Kidney glomerular epithelial cell (primary cell): ENCODE results near the gene RAB11B.
A peak's percentile ranks its signal among the peaks of the same experiment; 100 is the strongest.
"Not testable (repeated sequence)": the region's sequence is repeated elsewhere in the genome, so short reads cannot be mapped to it uniquely, and the experiment has no call there.

Experiments used
- DNase-seq: peaks from one replicate; lab custom pipeline; 2025; lab: John Stamatoyannopoulos, UW

RAB11B gene

DNA sequence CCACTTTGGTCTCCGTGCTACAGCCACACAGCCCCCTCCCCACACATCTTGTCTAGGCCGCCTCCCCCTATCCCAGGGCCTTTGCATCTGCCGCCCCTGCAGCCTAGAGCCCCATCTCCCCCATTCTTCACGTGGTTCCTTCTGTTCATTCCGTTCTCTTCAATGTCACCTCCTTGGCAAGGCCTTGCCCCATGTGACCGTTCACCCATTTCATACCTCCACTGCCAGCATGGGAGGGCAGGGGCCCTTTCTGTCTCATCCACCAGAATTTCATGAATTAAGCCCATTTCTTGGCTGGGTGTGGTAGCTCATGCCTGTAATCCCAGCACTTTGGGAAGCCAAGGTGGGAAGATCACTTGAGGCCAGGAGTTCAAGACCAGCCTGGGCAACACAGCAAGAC, 38.9 kb downstream of the RAB11B start:
- DNase-seq: no peak

DNA sequence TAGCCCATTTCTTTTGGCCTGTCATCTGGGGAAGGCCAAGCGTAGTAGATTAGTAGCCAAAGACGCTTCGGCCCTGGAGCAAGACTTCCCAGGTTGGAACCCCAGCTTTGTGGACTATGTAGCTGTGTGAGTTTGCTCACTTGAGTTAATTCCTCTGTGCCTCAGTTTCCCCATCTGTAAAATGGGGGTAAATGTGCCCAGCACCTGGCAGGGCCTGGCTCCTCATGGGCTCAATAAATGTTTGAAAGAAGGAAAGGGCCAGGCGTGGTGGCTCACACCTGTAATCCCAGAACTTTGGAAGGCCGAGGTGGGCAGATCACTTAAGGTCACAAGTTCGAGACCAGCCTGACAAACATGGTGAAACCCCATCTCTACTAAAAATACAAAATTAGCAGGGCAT, 39.7 kb downstream of the RAB11B start:
- no peak for DNase-seq

DNA sequence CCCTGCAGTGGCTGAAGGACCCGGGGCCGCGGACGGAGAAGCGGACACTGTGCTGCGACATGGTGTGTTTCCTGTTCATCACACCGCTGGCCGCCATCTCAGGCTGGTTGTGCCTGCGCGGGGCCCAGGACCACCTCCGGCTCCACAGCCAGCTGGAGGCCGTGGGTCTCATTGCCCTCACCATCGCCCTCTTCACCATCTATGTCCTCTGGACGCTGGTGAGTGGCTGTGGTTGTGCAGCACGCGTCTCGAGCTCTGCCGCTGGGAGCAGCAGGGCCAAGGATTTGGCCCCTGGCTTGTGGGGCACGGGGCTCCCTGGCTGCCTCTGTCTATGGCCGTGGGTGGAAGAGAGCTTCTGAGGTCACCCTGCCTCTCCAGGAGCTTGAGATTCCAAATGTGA, 40.5 kb downstream of the RAB11B start:
- DNase-seq: no peak

DNA sequence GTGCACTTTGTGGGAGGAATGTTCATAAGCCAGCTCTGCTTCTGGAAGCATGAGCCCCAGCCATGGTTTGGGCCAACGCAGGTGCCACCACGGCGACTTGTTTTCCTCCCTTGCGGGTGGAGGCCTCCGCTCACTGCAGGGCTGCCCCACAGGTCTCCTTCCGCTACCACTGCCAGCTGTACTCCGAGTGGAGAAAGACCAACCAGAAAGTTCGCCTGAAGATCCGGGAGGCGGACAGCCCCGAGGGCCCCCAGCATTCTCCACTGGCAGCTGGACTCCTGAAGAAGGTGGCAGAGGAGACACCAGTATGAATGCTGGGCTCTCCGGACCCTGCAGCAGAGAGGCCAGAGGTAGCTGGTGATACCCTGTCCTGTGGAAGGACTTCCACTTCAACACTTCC, 48.1 kb downstream of the RAB11B start:
- no peak for DNase-seq

DNA sequence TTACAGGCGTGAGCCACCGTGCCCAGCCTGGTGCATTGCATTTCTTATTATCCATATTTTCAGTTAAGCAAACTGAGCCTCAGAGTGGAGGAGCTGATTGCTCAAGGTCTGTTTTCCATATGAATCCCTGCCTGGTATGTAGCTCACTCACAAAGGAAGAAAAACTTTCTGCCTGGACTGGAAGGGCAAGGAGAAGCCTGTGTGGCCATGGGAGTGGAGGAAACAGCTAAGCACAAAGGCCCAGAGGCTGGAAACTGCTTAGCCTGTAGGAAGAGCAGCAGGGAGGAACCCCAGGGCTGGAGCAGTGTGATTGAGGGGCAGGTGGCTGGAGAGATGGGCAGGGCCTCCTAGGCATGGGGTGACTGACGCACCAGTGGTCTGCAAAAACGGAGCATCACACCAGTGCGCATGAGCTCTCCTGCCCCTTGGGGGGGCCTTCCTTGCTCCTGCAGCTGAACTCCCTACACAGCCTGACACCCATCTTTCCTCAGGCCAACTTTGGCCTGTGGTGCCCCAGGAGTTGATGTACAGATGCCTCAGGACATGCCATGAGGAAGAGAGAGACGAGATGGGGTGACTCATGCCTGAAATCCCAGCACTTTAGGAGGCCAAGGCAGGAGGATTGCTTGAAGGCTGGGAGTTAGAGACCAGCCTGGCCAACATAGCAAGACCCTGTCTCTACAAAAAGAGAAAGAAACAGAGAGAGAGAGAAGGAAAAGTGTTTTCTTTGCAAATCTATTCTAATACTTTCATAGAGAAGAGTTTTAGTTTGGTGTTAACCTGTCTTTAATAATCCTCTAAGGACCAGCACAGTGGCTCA, 51.8 kb downstream of the RAB11B start:
- DNase-seq: no peak

DNA sequence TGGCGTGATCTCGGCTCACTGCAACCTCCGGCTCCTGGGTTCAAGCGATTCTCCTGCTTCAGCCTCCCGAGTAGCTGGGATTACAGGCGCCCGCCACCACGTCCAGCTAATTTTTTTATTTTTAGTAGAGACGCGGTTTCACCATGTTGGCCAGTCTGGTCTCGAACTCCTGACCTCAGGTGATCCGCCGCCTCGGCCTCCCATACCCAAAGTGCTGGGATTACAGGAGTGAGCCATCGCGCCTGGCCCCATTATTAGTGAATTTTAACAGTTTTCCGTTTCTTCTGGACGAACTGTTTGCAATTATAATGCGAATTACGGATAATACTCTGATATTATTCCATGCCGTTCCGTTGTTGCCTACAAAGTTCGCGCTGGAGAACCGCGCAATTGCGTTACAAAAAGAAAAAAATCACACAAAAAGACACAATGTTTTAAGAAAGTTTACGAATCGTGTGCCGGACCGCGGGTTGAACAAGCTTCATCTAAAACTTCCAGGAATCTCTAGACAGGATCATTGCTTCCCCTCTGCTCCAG, 54.0 kb downstream of the RAB11B start:
- DNase-seq: not testable (repeated sequence)

DNA sequence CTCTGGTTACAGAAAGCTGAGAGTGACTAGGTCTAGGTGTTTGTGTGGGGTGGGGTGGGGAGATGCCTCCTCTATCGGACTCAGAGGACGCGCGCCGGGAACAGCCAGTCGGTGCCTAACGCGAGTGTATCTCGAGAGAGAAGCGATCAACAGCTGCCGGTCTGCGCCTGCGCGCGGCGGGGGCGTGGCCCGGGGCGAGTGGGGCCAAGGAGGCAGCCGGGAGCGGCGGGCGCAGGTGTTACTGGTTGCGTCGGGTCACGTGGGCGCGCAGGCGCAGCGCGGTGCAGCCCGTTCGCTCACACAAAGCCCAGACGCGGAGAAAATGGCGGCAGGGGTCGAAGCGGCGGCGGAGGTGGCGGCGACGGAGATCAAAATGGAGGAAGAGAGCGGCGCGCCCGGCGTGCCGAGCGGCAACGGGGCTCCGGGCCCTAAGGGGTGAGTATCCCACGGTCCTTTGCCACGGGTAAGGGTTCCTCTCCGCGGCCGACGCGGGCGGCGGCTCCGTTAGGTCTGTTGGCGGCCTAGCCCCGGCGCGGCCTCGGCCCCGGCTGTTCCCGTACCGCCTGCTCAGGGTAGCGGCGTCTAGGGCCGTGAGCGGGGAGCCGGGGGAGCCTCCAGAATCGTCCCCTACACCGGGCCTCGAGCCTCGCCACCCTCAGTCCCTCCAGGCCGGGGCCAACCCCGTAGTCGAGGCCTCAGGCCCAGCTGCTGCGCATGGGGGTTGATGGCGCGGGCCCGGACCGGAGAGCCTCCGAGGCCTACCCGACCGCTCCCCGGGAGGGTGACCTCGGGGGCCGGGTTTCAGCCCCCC, 54.7 kb downstream of the RAB11B start, which contains the start of gene HNRNPM:
TSS of gene HNRNPM (plus strand) at position 299 of the 811 bp plus-strand sequence. CDS start at position 323, 24 bp downstream.
- peak; percentile 98 for DNase-seq

DNA sequence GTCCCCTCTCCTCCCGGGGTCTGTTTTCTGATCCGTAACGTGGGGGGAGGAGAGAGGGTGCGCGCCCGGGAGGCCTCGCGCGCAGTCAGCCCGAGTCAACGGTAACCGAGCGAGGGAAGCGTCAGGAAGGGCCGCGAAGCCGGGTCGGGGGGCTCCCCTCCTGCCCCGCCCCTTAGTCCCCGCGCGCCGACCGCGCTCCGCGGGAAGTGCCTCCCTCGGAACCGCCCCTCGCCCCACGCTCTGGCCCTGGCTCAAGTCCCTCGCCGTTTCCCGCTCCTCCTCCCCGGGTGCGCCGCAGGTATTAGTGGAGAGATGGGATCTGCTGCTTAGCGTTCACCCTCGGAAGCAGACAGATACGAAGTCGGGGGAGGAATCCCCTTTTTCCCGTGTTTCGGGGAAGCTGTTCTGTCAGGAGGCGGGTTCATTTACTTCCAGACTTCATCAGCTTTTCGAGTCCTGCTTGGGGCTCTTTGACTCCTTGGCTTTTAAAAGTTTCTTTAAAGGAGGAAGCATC, 55.4 kb downstream of the RAB11B start:
- DNase-seq: no peak

DNA sequence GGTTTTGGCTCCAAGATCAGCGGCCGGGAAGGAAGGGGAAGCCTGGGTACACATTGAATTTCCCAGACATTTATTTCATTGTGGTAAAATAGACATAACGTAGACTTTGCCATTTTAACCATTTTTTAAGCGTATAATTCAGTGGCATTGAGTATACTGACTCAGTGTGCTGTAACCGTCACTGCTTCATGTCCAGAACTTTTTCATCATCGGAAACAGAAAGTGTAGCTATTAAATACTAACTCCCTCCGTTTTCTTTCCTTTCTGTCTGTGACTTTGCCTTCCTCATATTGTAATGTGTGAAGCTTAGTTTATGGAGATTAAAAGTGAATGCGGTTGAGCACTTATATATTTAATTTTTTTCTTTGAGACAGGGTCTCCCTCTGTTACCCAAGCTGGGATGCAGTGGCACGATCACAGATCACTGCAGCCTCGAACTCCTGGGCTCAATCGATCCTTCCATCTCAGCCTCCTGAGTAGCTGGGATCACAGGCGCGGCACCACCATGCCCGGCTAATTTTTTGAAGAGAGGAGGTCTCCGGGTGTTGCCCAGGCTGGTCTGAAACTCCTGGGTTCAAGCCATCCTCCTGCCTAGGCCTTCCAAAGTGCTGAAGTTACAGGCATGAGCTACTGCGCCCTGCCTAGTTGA, 56.0 kb downstream of the RAB11B start:
- no peak for DNase-seq

DNA sequence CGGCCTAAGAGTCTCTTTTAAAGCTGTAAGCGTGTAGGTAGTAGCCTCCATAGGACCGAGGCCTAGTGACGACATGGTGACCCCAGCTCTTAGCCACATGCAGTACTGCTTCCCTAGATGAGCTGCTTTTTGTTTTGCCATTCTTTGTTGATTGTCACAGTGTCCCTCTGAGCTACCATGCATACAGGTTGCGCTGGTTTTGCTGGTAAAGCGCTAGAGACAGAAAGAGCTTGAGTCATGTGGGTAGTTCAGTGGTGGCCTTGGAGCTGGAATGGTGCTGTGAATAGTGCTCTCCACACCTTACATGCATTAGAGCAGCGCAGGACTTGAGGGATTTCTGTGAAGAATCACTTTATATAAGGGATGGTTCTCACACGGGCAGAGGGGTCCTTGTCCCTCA, 59.7 kb downstream of the RAB11B start:
- no peak for DNase-seq

DNA sequence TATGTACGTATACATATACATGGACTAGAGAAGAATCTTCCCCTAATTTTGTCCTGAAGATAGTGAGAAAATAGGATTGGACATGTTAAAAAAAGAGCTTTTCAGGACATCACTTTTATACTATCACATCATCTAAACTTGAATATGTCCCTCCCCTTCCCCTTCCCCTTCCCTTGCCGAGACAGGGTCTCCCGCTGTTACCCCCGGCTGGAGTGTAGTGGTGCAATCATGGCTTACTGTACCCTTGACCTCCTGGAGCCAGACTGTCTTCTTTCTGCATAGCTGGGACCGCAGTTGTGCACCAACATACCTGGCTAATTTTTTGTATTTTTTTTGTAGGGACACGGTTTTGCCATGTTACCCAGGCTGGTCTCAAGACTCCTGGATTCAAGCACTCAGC, 61.2 kb downstream of the RAB11B start:
- no peak for DNase-seq

DNA sequence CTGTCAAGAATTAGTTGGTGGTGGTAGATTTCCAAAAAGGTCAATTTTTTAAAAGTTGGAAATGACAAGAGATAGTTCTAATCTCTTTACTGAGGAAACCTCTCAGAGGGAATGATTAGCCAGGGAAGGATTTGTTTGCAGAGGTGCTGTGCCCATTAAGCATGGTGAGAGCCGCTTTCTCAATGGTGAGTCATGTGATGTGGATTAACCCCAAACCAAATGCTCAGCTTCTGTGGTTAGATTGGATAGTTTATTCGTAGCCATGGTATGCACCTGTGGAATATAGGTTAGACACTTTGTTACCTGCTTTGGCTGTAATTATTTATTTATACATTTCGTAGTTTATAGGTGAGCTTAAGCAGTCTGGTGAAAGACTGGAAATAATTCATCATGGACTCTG, 61.7 kb downstream of the RAB11B start:
- DNase-seq: peak; percentile 78

DNA sequence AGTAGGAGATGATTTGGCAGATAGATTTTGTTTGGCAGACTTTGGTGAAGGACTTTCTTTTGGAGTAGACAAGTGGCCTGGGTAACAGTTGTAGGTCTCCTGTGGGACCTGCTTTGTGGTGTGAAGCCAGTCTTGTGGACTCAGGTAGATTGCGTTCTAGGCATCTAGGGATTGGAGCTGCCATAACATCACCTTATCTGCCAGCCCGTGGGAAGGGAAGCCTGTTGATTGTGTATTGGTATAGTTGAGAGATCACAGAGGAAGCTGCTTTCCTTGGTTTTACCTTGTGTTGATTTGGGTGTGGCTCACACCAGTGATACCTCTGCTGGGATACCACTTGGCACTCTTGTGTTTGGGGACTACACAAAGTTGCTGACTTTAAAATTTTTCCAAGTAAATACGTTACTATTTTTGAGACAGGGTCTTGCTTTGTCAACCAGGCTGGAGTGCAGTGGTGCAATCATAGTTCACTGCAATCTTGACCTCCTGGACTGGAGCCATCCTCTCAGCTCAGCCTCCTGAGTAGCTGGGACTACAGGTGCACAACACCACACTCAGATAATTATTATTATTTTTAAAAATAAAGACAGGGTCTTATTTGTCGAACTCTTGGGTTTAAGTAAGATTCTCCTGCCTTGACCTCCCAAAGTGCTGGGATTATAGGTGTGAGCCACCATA, 62.4 kb downstream of the RAB11B start:
- DNase-seq: no peak

DNA sequence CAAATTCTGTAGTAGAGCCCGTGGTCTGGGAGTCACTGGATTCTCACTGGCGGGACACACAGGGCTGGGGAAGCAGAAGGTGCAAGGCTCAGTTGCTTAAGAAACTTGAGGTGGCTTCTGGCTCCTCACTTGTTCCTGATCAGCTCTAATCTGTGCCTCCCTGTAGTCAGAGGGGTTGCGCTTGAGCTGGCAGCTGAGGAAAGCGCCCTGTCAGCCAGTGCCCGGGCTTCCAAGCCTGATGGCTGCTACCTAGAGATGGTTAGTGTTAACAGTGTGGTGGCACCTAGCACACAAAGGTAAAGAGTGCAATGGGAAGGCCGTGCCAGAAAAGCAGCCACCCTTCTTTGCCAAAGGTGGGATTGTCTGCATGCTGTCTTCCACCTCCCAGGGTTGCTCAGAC, 63.5 kb downstream of the RAB11B start:
- DNase-seq: no peak
